NOMO-1 treated with dmso at 0.1 percent for 144 hours (cell line): Measurements from ENCODE around the gene ZNF490.
"Not testable (repeated sequence)": the region's sequence is repeated elsewhere in the genome, so short reads cannot be mapped to it uniquely, and the experiment has no call there.

Source experiments
- DNase-seq: peaks from one replicate; lab custom pipeline; 2025; ENCODE audit not compliant: unreplicated experiment; lab: John Stamatoyannopoulos, UW

Gene ZNF490

GRCh38 chr19:12623361-12624031, 12.9 kb upstream of the ZNF490 start:
- DNase-seq, result no peak

- DNase-seq, result not testable (repeated sequence)
Observed at GRCh38 chr19:12621253-12622024, 10.8 kb upstream of the ZNF490 start.

- no peak for DNase-seq
Observed at GRCh38 chr19:12617646-12618045, 7.0 kb upstream of the ZNF490 start.

DNA sequence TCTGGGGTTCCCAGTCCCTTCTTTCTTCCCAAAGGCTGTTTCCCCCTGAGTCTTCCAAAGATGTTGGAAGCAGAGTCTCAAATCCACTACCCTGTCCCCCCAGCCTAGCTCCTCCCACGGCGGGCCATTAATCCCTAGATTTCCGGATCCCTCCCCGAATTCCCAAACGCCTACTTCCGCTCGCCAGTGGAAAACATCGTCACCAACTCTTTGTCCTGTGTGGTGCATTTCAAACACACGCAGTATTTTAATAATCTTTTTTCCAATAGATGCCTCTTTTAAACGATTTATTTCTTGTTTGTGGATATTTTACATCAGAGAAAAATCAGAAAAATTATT, 717 bp upstream of the ZNF490 start:
- DNase-seq, result no peak

GRCh38 chr19:12607631-12608030, 3.0 kb downstream of the ZNF490 start:
- no peak for DNase-seq

DNA sequence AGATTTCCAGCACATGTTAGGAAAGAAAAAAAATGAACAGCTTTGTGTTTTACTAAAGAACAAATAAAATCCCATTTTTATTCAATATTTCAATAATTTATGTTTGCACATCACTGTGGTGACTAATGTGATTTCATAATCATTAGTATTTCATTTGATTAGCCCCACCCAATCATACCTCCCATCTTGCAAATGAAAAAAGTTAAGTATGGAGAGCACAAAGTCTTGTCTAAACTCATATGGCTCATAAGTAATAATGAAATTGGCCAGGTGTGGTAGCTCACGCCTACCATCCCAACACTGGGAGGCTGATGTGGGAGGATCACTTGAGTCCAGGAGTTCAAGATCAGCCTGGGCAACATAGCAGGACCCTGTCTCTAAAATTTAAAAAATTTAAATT, 3.8 kb downstream of the ZNF490 start:
- DNase-seq, result no peak

DNA sequence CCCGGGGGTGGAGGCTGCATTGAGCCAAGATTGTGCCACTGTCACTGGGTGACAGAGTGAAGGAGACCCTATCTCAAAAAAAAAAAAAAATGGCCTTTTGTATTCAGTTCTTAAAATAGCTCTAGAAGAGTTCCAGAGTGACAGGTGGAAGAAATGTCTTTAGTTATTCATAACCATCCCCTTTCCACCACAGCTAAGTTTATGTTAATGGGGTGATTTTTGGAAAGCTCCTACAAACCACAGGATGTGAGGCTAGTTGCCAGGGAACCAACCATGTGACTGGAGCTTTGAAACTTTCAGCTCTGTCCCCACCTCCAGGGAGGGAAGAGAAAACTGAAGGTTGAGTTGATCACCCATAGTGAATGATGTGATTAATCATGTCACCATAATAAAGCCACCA, 6.9 kb downstream of the ZNF490 start:
- DNase-seq, result no peak

GRCh38 chr19:12597594-12597993, 13.0 kb downstream of the ZNF490 start:
- DNase-seq, result no peak

DNA sequence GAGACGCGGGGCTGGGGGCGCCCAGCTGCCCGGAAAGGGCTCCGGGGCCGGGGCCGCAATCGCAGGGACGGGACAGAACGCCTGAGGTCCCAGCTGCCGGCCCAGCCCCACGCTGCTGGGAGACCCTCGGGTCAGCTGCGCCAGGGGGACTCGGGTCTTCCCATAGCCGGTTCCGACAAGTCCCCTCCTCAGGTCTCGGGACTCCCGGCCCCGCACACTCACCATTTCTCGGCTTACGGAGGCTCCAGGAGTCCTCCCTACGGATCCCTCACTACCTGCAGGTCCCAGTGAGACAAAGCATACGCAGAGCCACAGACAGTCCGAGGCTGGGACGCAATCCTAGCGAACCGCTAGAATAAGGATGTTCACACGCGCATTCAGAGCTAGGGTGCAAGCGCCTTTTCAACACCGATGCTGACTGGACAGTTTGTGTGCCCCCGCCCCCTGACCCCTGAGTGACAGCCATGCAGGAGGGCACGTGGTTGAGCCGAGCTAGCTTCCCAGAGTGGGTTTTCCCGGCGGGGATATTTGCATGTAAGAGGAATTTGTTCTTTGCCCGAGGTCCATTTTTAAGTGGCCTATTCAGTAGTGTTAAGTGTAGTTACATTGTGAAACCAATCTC, 13.6 kb downstream of the ZNF490 start:
- no peak for DNase-seq

- DNase-seq, result no peak
Observed at GRCh38 chr19:12596485-12596884, 14.1 kb downstream of the ZNF490 start.

- DNase-seq, result no peak
Observed at GRCh38 chr19:12581100-12581499, 29.5 kb downstream of the ZNF490 start.

DNA sequence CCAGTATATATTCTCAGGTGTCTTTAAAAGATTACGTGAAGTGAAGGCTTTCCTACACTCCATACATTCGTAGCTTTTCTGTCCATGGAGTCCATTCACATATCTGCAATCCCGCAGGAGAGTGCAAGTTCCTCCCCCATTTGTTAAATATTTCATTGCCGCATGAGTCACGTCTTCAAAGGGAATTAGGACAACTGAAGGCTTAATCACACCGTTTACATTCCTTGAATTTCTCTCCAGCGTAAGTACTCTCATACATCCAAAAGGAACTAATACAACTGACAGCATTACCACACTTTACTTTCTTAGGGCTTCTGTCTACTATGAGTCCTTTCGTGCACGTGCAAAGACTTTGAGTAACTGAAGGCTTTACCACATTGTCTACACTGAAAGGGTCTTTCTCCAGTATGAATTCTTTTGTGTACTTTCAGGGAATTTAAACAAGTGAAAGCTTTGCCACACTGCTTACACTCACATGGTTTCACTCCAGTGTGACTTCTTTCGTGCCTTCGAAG, 30.4 kb downstream of the ZNF490 start:
- no peak for DNase-seq

GRCh38 chr19:12578641-12579040, 32.0 kb downstream of the ZNF490 start:
- no peak for DNase-seq

- peak; percentile 0 for DNase-seq
Observed at GRCh38 chr19:12574036-12574435, 36.6 kb downstream of the ZNF490 start.

- DNase-seq, result no peak
Observed at GRCh38 chr19:12567951-12568350, 42.7 kb downstream of the ZNF490 start.

DNA sequence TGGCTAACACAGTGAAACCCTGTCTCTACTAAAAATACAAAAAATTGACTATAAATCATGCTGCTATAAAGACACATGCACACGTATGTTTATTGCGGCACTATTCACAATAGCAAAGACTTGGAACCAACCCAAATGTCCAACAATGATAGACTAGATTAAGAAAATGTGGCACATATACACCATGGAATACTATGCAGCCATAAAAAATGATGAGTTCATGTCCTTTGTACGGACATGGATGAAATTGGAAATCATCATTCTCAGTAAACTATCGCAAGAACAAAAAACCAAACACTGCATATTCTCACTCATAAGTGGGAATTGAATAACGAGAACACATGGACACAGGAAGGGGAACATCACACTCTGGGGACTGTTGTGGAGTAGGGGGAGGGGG, 44.2 kb downstream of the ZNF490 start:
- not testable (repeated sequence) for DNase-seq

- peak; percentile 68 for DNase-seq
Observed at GRCh38 chr19:12564016-12564664, 46.5 kb downstream of the ZNF490 start.

DNA sequence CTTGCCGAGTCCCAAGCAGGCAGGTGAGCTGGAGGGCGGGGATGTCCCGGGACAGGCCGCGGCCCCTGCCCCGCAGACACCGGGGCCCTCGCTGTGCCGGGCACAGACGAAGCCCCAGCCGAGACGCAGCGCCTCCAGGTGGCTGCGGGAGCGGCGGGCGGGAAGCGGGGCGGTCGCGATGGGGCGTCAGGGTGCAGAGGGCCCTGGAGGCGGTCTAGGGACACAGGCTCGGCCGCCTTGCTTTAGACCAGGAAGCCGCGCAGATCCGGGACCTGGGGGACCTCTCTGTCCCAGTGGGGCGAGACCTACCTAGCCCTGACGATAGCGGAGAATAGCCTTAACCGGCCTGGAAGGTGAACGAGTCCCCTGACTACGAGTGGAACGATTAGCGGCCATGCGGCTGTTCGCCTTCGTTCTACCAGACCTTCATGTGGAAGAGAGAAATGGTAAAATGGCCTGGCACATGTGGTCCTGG, 55.1 kb downstream of the ZNF490 start:
- no peak for DNase-seq

DNA sequence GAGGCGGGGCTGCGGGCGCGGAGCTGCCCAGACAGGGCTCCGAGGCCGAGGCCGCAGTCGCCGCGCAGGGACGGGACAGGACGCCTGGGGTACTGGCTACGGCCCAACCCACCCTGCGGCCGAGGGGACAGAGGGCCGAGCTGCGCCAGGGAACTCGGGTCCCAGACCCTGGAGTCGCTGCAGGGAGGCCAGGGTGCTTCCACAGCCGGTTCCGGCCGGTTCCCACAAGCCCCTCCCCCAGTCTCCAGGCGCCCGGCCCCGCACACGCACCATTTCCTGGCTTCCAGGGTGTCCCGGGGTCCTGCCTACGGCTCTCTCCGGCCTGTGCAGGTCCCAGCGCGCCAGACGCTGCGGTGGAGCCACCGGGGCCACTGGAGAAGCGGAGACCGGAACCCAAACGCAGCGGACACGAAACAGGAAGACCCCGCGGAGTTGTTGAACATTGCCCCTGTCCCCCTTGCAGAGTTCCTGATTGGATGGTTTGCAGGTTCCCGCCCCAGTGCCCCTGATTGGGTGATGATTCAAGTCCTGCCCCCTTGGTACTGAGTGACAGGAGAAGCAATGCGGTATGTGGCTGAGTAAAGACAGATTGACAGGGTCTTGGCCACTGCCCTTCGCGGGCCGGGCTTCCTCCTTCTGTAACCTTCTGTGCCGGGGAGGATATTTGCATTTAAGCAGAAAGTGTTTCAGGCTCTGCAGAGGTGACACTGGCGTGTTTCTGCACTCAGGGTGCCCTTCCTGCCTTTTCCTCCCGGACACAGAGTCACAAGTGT, 59.4 kb downstream of the ZNF490 start, which contains the start of gene ZNF564:
Gene ZNF564 (minus strand): TSS at position 423 of the 773 bp plus-strand sequence. CDS start 150 bp downstream, at position 273.
- peak; percentile 99 for DNase-seq

DNA sequence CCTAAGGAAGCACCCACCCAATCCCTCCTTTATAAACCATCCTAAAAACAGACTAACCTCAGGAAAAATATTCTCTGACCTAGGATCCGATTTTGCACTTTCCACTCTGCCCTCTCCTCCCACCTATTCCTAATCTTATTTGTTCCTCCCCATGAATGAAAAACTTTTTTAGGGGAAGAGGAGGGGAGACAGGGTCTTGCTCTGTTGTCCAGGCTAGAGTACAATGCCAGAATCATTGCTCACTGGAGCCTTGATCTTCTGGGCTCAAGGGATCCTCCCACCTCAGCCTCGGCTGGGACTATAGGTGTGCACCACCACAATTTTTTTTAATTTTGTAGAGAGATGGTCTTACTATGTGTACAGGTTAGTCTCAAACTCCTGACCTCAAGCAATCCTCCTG, 63.7 kb downstream of the ZNF490 start:
- DNase-seq, result no peak

DNA sequence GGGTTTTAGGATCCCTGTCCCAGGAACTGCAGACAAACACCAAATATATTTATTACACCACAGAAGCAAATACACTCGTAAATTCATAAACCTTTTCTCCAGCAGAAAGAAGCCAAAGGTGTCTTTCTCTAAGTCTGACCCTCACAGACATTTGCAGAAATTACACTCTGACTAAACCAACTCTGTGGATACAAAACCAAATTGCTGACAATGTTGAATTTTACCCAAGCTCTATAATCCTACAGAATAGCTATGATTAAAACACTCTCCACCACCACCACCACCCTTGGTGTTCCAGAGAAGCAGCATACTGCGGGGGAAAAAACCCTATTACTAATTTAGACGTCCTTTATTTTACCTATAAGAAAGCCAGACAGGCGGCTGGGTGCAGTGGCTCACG, 64.5 kb downstream of the ZNF490 start:
- DNase-seq, result no peak
